ENCODE data around the gene HIPK4. TPM values are rescaled to one million over a fixed set of nuclear protein-coding genes. Genes with fewer than 3 reads are reported as not detected.

Gene HIPK4
- total and polyA plus RNA-seq, 2 donors from 2014 or later: 0.09 TPM; not detected in 1

DNA sequence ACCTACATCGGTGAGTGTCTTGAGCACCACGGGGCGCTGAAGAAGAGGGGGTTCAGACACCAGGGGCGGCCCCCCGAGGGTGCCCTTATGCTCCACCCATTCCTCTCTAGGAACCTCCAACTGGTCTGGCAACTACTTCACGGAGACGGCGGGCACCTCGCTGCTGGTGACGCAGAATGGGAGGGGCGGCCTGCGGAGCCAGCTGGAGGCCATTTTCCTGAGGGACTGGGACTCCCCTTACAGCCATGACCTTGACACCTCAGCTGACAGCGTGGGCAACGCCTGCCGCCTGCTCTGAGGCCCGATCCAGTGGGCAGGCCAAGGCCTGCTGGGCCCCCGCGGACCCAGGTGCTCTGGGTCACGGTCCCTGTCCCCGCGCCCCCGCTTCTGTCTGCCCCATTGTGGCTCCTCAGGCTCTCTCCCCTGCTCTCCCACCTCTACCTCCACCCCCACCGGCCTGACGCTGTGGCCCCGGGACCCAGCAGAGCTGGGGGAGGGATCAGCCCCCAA is 12.1 kb downstream of the HIPK4 start:
- TF ChIP-seq, protein P1, sequence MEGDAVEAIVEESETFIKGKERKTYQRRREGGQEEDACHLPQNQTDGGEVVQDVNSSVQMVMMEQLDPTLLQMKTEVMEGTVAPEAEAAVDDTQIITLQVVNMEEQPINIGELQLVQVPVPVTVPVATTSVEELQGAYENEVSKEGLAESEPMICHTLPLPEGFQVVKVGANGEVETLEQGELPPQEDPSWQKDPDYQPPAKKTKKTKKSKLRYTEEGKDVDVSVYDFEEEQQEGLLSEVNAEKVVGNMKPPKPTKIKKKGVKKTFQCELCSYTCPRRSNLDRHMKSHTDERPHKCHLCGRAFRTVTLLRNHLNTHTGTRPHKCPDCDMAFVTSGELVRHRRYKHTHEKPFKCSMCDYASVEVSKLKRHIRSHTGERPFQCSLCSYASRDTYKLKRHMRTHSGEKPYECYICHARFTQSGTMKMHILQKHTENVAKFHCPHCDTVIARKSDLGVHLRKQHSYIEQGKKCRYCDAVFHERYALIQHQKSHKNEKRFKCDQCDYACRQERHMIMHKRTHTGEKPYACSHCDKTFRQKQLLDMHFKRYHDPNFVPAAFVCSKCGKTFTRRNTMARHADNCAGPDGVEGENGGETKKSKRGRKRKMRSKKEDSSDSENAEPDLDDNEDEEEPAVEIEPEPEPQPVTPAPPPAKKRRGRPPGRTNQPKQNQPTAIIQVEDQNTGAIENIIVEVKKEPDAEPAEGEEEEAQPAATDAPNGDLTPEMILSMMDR (IDR thresholded peaks at IDR 0.05; ENCODE audit: borderline replicate concordance, extremely low read depth, insufficient read depth): no peak
- no peaks in the 10 kb centered on the region for H3K9me3 ChIP-seq (ENCODE audit: control insufficient read depth in 2 of 3, insufficient read depth in 1 of 3, low read length in 3 of 3)
- H3K27me3 ChIP-seq (ENCODE audit: control insufficient read depth, insufficient read depth, low read length): no peaks in the 10 kb centered on the region
- intact Hi-C loops (cut with DNase I): no loop called here
- no peaks in the 10 kb centered on the region for H3K4me1 ChIP-seq (ENCODE audit: control insufficient read depth in 2 of 3, insufficient read depth in 2 of 3, low read depth in 1 of 3, low read length in 3 of 3)
- FAIRE-seq (no peak), DNase-seq (no peak)
- H3K27ac ChIP-seq (ENCODE audit: low read depth in 2 of 2, low read length in 2 of 2): no peak overlapping the region
- H3K4me3 ChIP-seq (ENCODE audit: low read length in 3 of 3): no peak overlapping the region
- H3K9ac ChIP-seq (ENCODE audit: low read length in 3 of 3): no peak overlapping the region
- peaks cover 5 to 15% (median 9%) of the 10 kb centered on the region in 3 donors for H3K36me3 ChIP-seq (ENCODE audit: control insufficient read depth in 2 of 3, insufficient read depth in 3 of 3, low read length in 3 of 3)

DNA sequence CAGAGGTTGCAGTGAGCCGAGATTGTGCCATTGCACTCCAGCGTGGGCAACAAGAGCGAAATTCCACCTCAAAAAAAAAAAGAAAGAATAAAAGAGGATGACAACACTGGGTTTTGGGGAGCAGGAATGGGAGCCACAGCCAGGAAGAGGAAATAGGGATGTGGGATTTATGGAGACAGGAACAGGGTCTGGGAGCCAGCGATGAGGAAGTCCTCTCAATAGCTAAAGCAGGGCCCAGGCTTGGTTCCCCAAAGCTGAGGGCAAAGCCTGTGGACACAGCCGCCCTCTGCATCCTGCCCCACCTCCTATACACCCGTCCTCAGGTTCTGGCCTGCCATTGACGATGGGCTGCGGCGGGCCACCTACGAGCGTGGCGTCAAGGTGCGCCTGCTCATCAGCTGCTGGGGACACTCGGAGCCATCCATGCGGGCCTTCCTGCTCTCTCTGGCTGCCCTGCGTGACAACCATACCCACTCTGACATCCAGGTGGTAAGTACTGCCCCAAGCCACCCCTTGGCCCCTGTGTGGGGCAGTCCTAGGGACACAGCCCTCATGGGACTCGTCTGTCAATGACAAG is 13.6 kb downstream of the HIPK4 start:
- Histone ChIP-seq H3K9ac (ENCODE audit: low read length in 3 of 3) (no peak overlapping the region), H3K4me1 (ENCODE audit: control insufficient read depth in 2 of 3, insufficient read depth in 2 of 3, low read depth in 1 of 3, low read length in 3 of 3) (no peaks in the 10 kb centered on the region), H3K4me3 (ENCODE audit: low read length in 3 of 3) (no peak overlapping the region), H3K36me3 (ENCODE audit: control insufficient read depth in 2 of 3, insufficient read depth in 3 of 3, low read length in 3 of 3) (peaks cover 9 to 27% (median 12%) of the 10 kb centered on the region in 3 donors), H3K9me3 (ENCODE audit: control insufficient read depth in 2 of 3, insufficient read depth in 1 of 3, low read length in 3 of 3) (no peaks in the 10 kb centered on the region), H3K27me3 (ENCODE audit: control insufficient read depth, insufficient read depth, low read length) (no peaks in the 10 kb centered on the region), H3K27ac (ENCODE audit: low read depth in 2 of 2, low read length in 2 of 2) (no peak overlapping the region)
- TF ChIP-seq, protein P1 (IDR thresholded peaks at IDR 0.05; ENCODE audit: borderline replicate concordance, extremely low read depth, insufficient read depth): no peak
- intact Hi-C loops (cut with DNase I): no loop called here
- DNase-seq (no peak), FAIRE-seq (no peak)

DNA sequence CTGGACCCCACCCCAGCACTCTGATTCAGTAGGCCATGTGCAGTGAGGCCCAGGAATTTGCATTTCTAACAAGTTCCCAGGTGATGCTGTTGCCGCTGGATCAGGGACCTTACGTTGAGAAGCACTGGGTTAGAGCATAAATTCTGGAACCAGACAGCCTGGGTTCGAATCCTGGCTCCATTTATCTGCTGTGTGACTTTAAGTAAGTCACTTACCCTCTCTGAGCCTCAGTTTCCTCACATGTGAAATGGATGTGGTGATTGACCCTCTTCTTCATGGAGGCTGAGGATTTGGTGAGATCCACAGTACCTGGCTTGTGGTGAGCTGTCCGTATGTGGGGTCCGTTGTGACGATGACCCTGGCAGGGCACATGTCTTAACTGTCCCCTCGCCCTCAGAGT is 15.9 kb downstream of the HIPK4 start:
- no peak for FAIRE-seq
- H3K36me3 ChIP-seq (ENCODE audit: control insufficient read depth in 2 of 3, insufficient read depth in 3 of 3, low read length in 3 of 3): peaks cover 9 to 27% (median 12%) of the 10 kb centered on the region in 3 donors

More for the DNA sequence above, 15.9 kb downstream of the HIPK4 start:
- Histone ChIP-seq H3K9me3 (ENCODE audit: control insufficient read depth in 2 of 3, insufficient read depth in 1 of 3, low read length in 3 of 3) (no peaks in the 10 kb centered on the region), H3K4me3 (ENCODE audit: low read length in 3 of 3) (no peak overlapping the region), H3K9ac (ENCODE audit: low read length in 3 of 3) (no peak overlapping the region), H3K27me3 (ENCODE audit: control insufficient read depth, insufficient read depth, low read length) (no peaks in the 10 kb centered on the region), H3K27ac (ENCODE audit: low read depth in 2 of 2, low read length in 2 of 2) (no peak overlapping the region), H3K4me1 (ENCODE audit: control insufficient read depth in 2 of 3, insufficient read depth in 2 of 3, low read depth in 1 of 3, low read length in 3 of 3) (no peaks in the 10 kb centered on the region)
- DNase-seq: no peak
- TF ChIP-seq, protein P1 (IDR thresholded peaks at IDR 0.05; ENCODE audit: borderline replicate concordance, extremely low read depth, insufficient read depth): no peak
- intact Hi-C loops (cut with DNase I): no loop called here

Data from kidney (tissue), 14 donors.